ENCODE results near the gene TRAF3.
A peak's percentile ranks its signal among the peaks of the same experiment; 100 is the strongest.
"Not testable (repeated sequence)": the region's sequence is repeated elsewhere in the genome, so short reads cannot be mapped to it uniquely, and the experiment has no call there.

TRAF3 gene

GRCh38 chr14:102873546-102874061 is 96.4 kb downstream of the TRAF3 start:
- no peak for DNase-seq (ENCODE audit: low read depth)
- no peaks in the 10 kb centered on the region for H3K27me3 ChIP-seq (replicated peaks; ENCODE audit: control insufficient read depth, insufficient read depth, low read length)
- no peak overlapping the region for H3K9ac ChIP-seq (ENCODE audit: low read length)
- H3K4me1 ChIP-seq (ENCODE audit: control insufficient read depth, insufficient read depth, low read length), result peaks cover 9% of the 10 kb centered on the region
- H3K36me3 ChIP-seq (ENCODE audit: control insufficient read depth, insufficient read depth, low read length, severe bottlenecking), result peaks cover 60% of the 10 kb centered on the region
- no peak overlapping the region for H3K4me3 ChIP-seq (ENCODE audit: low read length)
- no peaks in the 10 kb centered on the region for H3K9me3 ChIP-seq (ENCODE audit: control insufficient read depth, low read length)

GRCh38 chr14:102875652-102876051 is 98.4 kb downstream of the TRAF3 start:
- no peak for DNase-seq (ENCODE audit: low read depth)
- H3K36me3 ChIP-seq (ENCODE audit: control insufficient read depth, insufficient read depth, low read length, severe bottlenecking), result peaks cover 57% of the 10 kb centered on the region
- H3K27me3 ChIP-seq (replicated peaks; ENCODE audit: control insufficient read depth, insufficient read depth, low read length), result no peaks in the 10 kb centered on the region
- no peak overlapping the region for H3K4me3 ChIP-seq (ENCODE audit: low read length)
- H3K9me3 ChIP-seq (ENCODE audit: control insufficient read depth, low read length), result no peaks in the 10 kb centered on the region
- H3K9ac ChIP-seq (ENCODE audit: low read length), result no peak overlapping the region
- peaks cover 14% of the 10 kb centered on the region for H3K4me1 ChIP-seq (ENCODE audit: control insufficient read depth, insufficient read depth, low read length)

DNA sequence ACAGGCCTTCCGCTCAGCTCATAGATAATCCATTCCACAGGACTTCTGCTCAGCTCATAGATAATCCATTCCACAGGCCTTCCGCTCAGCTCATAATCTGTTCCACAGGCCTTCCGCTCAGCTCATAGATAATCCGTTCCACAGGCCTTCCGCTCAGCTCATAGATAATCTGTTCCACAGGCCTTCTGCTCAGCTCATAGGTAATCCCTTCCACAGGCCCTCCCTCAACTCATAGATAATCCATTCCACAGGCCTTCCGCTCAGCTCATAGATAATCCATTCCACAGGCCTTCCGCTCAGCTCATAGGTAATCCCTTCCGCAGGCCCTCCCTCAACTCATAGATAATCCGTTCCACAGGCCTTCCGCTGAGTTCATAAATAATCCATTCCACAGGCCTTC is 100.3 kb downstream of the TRAF3 start:
- Histone ChIP-seq H3K4me1 (ENCODE audit: control insufficient read depth, insufficient read depth, low read length) (peaks cover 14% of the 10 kb centered on the region), H3K36me3 (ENCODE audit: control insufficient read depth, insufficient read depth, low read length, severe bottlenecking) (peaks cover 47% of the 10 kb centered on the region)
- H3K9me3 ChIP-seq (ENCODE audit: control insufficient read depth, low read length); H3K27me3 ChIP-seq (replicated peaks; ENCODE audit: control insufficient read depth, insufficient read depth, low read length); H3K4me3 ChIP-seq (ENCODE audit: low read length); DNase-seq (ENCODE audit: low read depth); H3K9ac ChIP-seq (ENCODE audit: low read length): not testable (repeated sequence)

DNA sequence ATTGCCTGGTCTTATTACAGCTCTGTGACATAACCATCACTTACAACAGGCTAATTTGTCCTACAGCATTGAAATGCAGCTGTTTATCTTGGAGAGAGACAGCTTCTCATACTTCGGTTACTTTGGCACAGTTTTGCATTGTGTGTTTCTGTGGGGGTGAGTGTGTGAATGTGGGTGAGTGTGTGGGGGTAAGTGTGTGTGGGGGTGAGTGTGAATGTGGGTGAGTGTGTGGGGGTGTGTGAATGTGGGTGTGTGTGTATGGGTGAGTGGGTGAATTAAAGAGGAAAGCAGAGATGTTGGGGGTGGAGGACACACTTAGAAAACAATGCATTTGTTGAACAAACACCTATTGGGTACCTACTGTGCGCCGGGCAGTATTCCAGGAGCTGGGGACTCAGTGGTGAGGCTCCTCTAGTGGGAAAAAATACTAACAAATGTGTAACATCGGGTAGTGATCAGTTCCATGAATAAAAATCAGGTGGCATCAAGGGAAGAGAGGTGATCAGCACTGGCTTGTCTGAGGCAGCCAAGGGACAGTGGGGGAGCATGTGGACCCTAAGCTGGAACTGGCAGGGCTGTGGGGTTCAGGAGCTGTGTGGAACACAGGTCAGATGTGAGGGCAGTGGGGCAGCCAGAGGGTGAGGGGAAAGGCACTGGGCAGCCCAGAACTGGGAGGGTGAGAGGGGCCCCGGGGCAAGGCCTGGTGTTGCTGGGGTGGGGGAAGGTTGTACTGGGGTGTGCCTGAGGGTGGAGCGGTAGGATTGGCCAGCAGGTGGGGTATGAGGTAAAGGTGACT is 101.1 kb downstream of the TRAF3 start:
- H3K27me3 ChIP-seq (replicated peaks; ENCODE audit: control insufficient read depth, insufficient read depth, low read length), result no peaks in the 10 kb centered on the region
- H3K4me3 ChIP-seq (ENCODE audit: low read length), result no peak overlapping the region
- H3K36me3 ChIP-seq (ENCODE audit: control insufficient read depth, insufficient read depth, low read length, severe bottlenecking), result peaks cover 44% of the 10 kb centered on the region
- peaks cover 14% of the 10 kb centered on the region for H3K4me1 ChIP-seq (ENCODE audit: control insufficient read depth, insufficient read depth, low read length)
- no peaks in the 10 kb centered on the region for H3K9me3 ChIP-seq (ENCODE audit: control insufficient read depth, low read length)
- peak; percentile 24 for DNase-seq (ENCODE audit: low read depth)
- no peak overlapping the region for H3K9ac ChIP-seq (ENCODE audit: low read length)

GRCh38 chr14:102878970-102879460 is 101.8 kb downstream of the TRAF3 start:
- peak; percentile 9 for DNase-seq (ENCODE audit: low read depth)
- Histone ChIP-seq H3K9me3 (ENCODE audit: control insufficient read depth, low read length) (no peaks in the 10 kb centered on the region), H3K4me1 (ENCODE audit: control insufficient read depth, insufficient read depth, low read length) (peaks cover 14% of the 10 kb centered on the region), H3K4me3 (ENCODE audit: low read length) (no peak overlapping the region), H3K36me3 (ENCODE audit: control insufficient read depth, insufficient read depth, low read length, severe bottlenecking) (peaks cover 46% of the 10 kb centered on the region), H3K9ac (ENCODE audit: low read length) (no peak overlapping the region), H3K27me3 (replicated peaks; ENCODE audit: control insufficient read depth, insufficient read depth, low read length) (no peaks in the 10 kb centered on the region)

GRCh38 chr14:102882226-102882906 is 105.1 kb downstream of the TRAF3 start:
- Histone ChIP-seq H3K9me3 (ENCODE audit: control insufficient read depth, low read length) (no peaks in the 10 kb centered on the region), H3K36me3 (ENCODE audit: control insufficient read depth, insufficient read depth, low read length, severe bottlenecking) (peaks cover 37% of the 10 kb centered on the region), H3K27me3 (replicated peaks; ENCODE audit: control insufficient read depth, insufficient read depth, low read length) (no peaks in the 10 kb centered on the region), H3K4me3 (ENCODE audit: low read length) (no peak overlapping the region), H3K4me1 (ENCODE audit: control insufficient read depth, insufficient read depth, low read length) (peaks cover 14% of the 10 kb centered on the region), H3K9ac (ENCODE audit: low read length) (no peak overlapping the region)
- DNase-seq (ENCODE audit: low read depth), result no peak

- no peaks in the 10 kb centered on the region for H3K9me3 ChIP-seq (ENCODE audit: control insufficient read depth, low read length)
- no peaks in the 10 kb centered on the region for H3K27me3 ChIP-seq (replicated peaks; ENCODE audit: control insufficient read depth, insufficient read depth, low read length)
- H3K4me3 ChIP-seq (ENCODE audit: low read length), result no peak overlapping the region
- peaks cover 34% of the 10 kb centered on the region for H3K36me3 ChIP-seq (ENCODE audit: control insufficient read depth, insufficient read depth, low read length, severe bottlenecking)
- no peak overlapping the region for H3K9ac ChIP-seq (ENCODE audit: low read length)
- DNase-seq (ENCODE audit: low read depth), result no peak
- H3K4me1 ChIP-seq (ENCODE audit: control insufficient read depth, insufficient read depth, low read length), result peaks cover 10% of the 10 kb centered on the region
These were observed 105.9 kb downstream of the TRAF3 start for GRCh38 chr14:102883089-102883541.

DNA sequence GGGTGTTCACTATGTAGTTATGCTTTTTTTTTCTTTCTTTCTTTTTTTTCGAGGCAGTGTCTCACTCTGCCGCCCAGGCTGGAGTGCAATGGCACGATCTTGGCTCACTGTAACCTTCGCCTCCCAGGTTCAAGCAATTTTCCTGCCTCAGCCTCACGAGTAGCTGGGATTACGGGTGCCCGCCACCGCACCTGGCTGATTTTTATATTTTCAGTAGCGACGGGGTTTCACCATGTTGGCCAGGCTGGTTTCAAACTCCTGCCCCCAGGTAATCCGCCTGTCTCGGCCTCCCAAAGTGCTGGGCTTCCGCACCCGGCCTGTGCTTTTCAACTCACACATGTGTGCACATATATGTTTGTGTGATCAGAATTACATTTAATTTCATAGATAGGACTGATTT is 106.3 kb downstream of the TRAF3 start:
- Histone ChIP-seq H3K4me1 (ENCODE audit: control insufficient read depth, insufficient read depth, low read length) (peaks cover 6% of the 10 kb centered on the region), H3K27me3 (replicated peaks; ENCODE audit: control insufficient read depth, insufficient read depth, low read length) (no peaks in the 10 kb centered on the region), H3K36me3 (ENCODE audit: control insufficient read depth, insufficient read depth, low read length, severe bottlenecking) (peaks cover 38% of the 10 kb centered on the region), H3K4me3 (ENCODE audit: low read length) (no peak overlapping the region), H3K9ac (ENCODE audit: low read length) (no peak overlapping the region), H3K9me3 (ENCODE audit: control insufficient read depth, low read length) (no peaks in the 10 kb centered on the region)
- DNase-seq (ENCODE audit: low read depth), result no peak

GRCh38 chr14:102885737-102886447 is 108.6 kb downstream of the TRAF3 start:
- H3K4me1 ChIP-seq (ENCODE audit: control insufficient read depth, insufficient read depth, low read length), result no peaks in the 10 kb centered on the region
- no peaks in the 10 kb centered on the region for H3K27me3 ChIP-seq (replicated peaks; ENCODE audit: control insufficient read depth, insufficient read depth, low read length)
- no peak for DNase-seq (ENCODE audit: low read depth)
- H3K4me3 ChIP-seq (ENCODE audit: low read length), result no peak overlapping the region
- peaks cover 58% of the 10 kb centered on the region for H3K36me3 ChIP-seq (ENCODE audit: control insufficient read depth, insufficient read depth, low read length, severe bottlenecking)
- H3K9ac ChIP-seq (ENCODE audit: low read length), result no peak overlapping the region
- no peaks in the 10 kb centered on the region for H3K9me3 ChIP-seq (ENCODE audit: control insufficient read depth, low read length)

GRCh38 chr14:102888748-102889147 is 111.5 kb downstream of the TRAF3 start:
- Histone ChIP-seq H3K9me3 (ENCODE audit: control insufficient read depth, low read length) (no peaks in the 10 kb centered on the region), H3K36me3 (ENCODE audit: control insufficient read depth, insufficient read depth, low read length, severe bottlenecking) (peaks cover 47% of the 10 kb centered on the region), H3K4me3 (ENCODE audit: low read length) (no peak overlapping the region)

DNA sequence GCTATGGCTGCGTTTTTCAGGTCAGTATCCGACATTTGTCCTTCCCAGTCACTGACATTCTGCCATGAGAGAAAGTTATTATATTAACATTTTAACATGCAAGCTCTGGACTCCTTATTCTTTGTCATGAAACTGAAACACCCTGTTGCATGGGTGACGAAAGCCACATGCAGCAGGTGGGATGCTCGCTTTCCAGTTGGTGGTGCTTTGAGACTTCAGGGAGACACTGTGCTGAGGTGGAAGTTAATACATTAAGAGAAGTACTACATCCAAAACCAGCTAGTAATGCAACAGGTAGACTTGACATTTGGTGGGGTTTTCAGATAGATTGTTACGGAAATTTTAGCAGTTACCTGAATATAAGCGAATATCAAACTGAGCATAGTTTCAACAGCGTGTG is 112.4 kb downstream of the TRAF3 start:
- Histone ChIP-seq H3K4me3 (ENCODE audit: low read length) (no peak overlapping the region), H3K9ac (ENCODE audit: low read length) (no peak overlapping the region), H3K4me1 (ENCODE audit: control insufficient read depth, insufficient read depth, low read length) (peaks cover 23% of the 10 kb centered on the region), H3K36me3 (ENCODE audit: control insufficient read depth, insufficient read depth, low read length, severe bottlenecking) (peaks cover 43% of the 10 kb centered on the region), H3K9me3 (ENCODE audit: control insufficient read depth, low read length) (no peaks in the 10 kb centered on the region), H3K27me3 (replicated peaks; ENCODE audit: control insufficient read depth, insufficient read depth, low read length) (no peaks in the 10 kb centered on the region)
- DNase-seq (ENCODE audit: low read depth), result no peak

More at GRCh38 chr14:102888748-102889147, 111.5 kb downstream of the TRAF3 start:
- peaks cover 16% of the 10 kb centered on the region for H3K4me1 ChIP-seq (ENCODE audit: control insufficient read depth, insufficient read depth, low read length)
- no peak for DNase-seq (ENCODE audit: low read depth)
- no peak overlapping the region for H3K9ac ChIP-seq (ENCODE audit: low read length)
- H3K27me3 ChIP-seq (replicated peaks; ENCODE audit: control insufficient read depth, insufficient read depth, low read length), result no peaks in the 10 kb centered on the region
